ENCODE measurements around the gene NOM1. TPM values are rescaled to one million over a fixed set of nuclear protein-coding genes. Genes with fewer than 3 reads are reported as not detected.

NOM1 gene
- total RNA-seq, 1 experiment from 2014 or later, result 31.7 TPM

DNA sequence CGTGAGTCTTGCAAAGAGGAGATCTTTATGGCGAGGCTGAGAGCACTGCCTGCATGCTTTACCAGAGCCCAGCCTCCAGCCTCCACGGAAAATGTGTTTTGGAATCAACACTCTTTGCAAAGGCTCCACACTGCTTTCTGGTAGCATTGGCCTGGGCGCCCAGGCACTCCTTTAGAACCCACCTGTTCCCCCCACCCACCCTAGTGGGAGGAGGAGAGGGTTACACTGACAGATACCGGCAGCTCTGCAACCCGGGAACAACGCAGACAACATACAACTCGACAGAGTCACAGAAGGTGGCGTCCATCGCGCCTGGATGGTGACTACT is 66.5 kb downstream of the NOM1 start:
- no peak overlapping the region for H2BK15ac ChIP-seq (ENCODE audit: low read depth, low read length)
- no peaks in the 10 kb centered on the region for H3K9me3 ChIP-seq (ENCODE audit: control insufficient read depth, low read depth, low read length)
- no peak overlapping the region for H2BK12ac ChIP-seq (ENCODE audit: insufficient read length, low read depth, low read length)
- no peak overlapping the region for H4K5ac ChIP-seq (ENCODE audit: insufficient read length, low read depth, low read length)
- no peak overlapping the region for H2BK120ac ChIP-seq (ENCODE audit: low read depth, low read length, poor library complexity, severe bottlenecking)
- H3K27ac ChIP-seq (ENCODE audit: insufficient read length, low read depth, low read length), result no peak overlapping the region
- H3K36me3 Mint-ChIP-seq (ENCODE audit: insufficient read depth in 1 of 3, low read depth in 3 of 3), result no peaks in the 10 kb centered on the region
- peaks cover 95% of the 10 kb centered on the region for H3K27me3 ChIP-seq (ENCODE audit: insufficient read depth, low read length)
- H4K20me1 ChIP-seq (ENCODE audit: control insufficient read depth, insufficient read depth, insufficient read length), result no peaks in the 10 kb centered on the region
- no peak overlapping the region for H3K18ac ChIP-seq (ENCODE audit: insufficient read length, low read depth, low read length)
- TF ChIP-seq CTCF (conservative IDR thresholded peaks at IDR 0.05), result no peak
- no peak overlapping the region for H2AK5ac ChIP-seq (ENCODE audit: insufficient read length, low read length)
- H3K79me1 ChIP-seq (ENCODE audit: insufficient read depth, low read depth, low read length, poor library complexity, severe bottlenecking), result no peaks in the 10 kb centered on the region
- peaks cover 2 to 10% of the 10 kb centered on the region in 2 experiments; a peak in 3 of 5 replicates for H3K9me3 Mint-ChIP-seq
- no peak overlapping the region for H3T11ph ChIP-seq (ENCODE audit: low read length)
- H3K79me2 ChIP-seq (ENCODE audit: insufficient read depth, low read length), result no peaks in the 10 kb centered on the region
- H2BK20ac ChIP-seq (ENCODE audit: low read depth, low read length, poor library complexity, severe bottlenecking), result no peak overlapping the region
- no peak overlapping the region for H3K4ac ChIP-seq (ENCODE audit: low read depth, low read length)
- no peak overlapping the region for H2BK5ac ChIP-seq (ENCODE audit: insufficient read length, low read length)
- WGBS (ENCODE audit: extremely low coverage, insufficient read length, low lambda C conversion rate), result no CpG with 5 or more reads among the region's 11 CpGs
- H3K23me2 ChIP-seq (ENCODE audit: insufficient read length, low read depth, low read length, poor library complexity, severe bottlenecking), result peaks cover 3% of the 10 kb centered on the region
- no peak overlapping the region for H3K4me2 ChIP-seq (ENCODE audit: insufficient read depth, insufficient read length, low read length)
- H4K8ac ChIP-seq (replicated peaks; ENCODE audit: insufficient read length, low read depth, low read length), result no peak overlapping the region
- no peak overlapping the region for H3K9ac ChIP-seq (ENCODE audit: extremely low read depth, insufficient read length, low read length)
- no peak overlapping the region for H4K91ac ChIP-seq (ENCODE audit: insufficient read length, low read depth, low read length)
- peaks cover 7% of the 10 kb centered on the region; the same call in 1 of the 2 replicates for H3K4me1 ChIP-seq (ENCODE audit: insufficient read depth, low read length)
- H3K4me3 Mint-ChIP-seq, result peak overlapping the region in 1 of 2 experiments; percentile 53; a peak in 1 of 5 replicates
- no peak overlapping the region for H3K23ac ChIP-seq (ENCODE audit: insufficient read length, low read depth, low read length)
- peaks cover 35 to 46% of the 10 kb centered on the region in 2 experiments for H3K4me1 Mint-ChIP-seq
- H3K27ac Mint-ChIP-seq, result no peak overlapping the region
- no peak overlapping the region for H3K56ac ChIP-seq (ENCODE audit: insufficient read length, low read depth, low read length)
- no peak for DNase-seq
- H3K14ac ChIP-seq (ENCODE audit: insufficient read depth, low read length), result no peak overlapping the region
- H2AFZ ChIP-seq (ENCODE audit: low read length), result no peak overlapping the region
- peaks cover 100% of the 10 kb centered on the region for H3K27me3 Mint-ChIP-seq (ENCODE audit: low read depth)

All from H9 (cell line).